ENCODE data around the gene GSTCD. TPM values are rescaled to one million over a fixed set of nuclear protein-coding genes. Genes with fewer than 3 reads are reported as not detected.
"Not testable (repeated sequence)": the region's sequence is repeated elsewhere in the genome, so short reads cannot be mapped to it uniquely, and the experiment has no call there.

The GSTCD gene
- total RNA-seq, 2 experiments from 2014 or later = 20.2 to 22.3 TPM

DNA sequence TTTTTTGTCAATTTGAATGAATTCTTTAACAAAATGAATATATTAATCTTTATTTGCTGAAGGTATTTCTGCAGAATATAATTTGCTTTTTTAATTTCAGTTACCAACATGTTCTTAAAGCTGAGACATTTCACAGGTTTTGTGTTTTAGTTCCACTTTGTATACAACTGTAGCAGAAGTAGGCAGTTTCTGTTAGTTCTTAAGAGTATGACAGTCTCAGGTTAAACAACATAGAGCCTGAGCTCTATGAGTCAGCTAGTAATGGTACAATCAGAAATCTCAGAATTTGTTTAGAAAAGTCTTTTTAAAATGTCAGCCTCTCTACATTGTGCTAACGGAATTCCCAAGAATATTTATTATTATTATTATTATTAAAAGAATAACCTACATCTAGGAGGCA is 50.4 kb downstream of the GSTCD start:
- DNase-seq (ENCODE audit: low spot score) = no peak
- POLR2A ChIA-PET = interaction anchor here (0.7 to 1.5 kb wide), 3 partner anchors 9 to 539 kb away, joined by 3 to 4 read pairs (median 4); no protein-coding TSS in a partner anchor
- H2AFZ ChIP-seq (ENCODE audit: low read length) = no peak overlapping the region
- no peak overlapping the region for H3K4me2 ChIP-seq (ENCODE audit: low read length)
- no peaks in the 10 kb centered on the region for H3K36me3 ChIP-seq (ENCODE audit: insufficient read depth, low read length)
- no peaks in the 10 kb centered on the region for H3K9me2 ChIP-seq (ENCODE audit: insufficient read depth, low read length)
- H4K20me1 ChIP-seq (ENCODE audit: insufficient read depth, low read length) = no peaks in the 10 kb centered on the region
- H3K4me3 ChIP-seq (ENCODE audit: low read depth, low read length, poor library complexity, severe bottlenecking) = no peak overlapping the region
- CTCF ChIA-PET (ENCODE audit: unreplicated experiment) = no interaction called here
- H3K4me1 ChIP-seq (ENCODE audit: insufficient read depth, low read length, poor library complexity, severe bottlenecking) = no peaks in the 10 kb centered on the region
- H3K9me3 ChIP-seq (ENCODE audit: low read length) = no peaks in the 10 kb centered on the region
- TF ChIP-seq, protein P1, sequence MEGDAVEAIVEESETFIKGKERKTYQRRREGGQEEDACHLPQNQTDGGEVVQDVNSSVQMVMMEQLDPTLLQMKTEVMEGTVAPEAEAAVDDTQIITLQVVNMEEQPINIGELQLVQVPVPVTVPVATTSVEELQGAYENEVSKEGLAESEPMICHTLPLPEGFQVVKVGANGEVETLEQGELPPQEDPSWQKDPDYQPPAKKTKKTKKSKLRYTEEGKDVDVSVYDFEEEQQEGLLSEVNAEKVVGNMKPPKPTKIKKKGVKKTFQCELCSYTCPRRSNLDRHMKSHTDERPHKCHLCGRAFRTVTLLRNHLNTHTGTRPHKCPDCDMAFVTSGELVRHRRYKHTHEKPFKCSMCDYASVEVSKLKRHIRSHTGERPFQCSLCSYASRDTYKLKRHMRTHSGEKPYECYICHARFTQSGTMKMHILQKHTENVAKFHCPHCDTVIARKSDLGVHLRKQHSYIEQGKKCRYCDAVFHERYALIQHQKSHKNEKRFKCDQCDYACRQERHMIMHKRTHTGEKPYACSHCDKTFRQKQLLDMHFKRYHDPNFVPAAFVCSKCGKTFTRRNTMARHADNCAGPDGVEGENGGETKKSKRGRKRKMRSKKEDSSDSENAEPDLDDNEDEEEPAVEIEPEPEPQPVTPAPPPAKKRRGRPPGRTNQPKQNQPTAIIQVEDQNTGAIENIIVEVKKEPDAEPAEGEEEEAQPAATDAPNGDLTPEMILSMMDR (conservative IDR thresholded peaks at IDR 0.05; ENCODE audit: low read length) = no peak
- no peak for TF ChIP-seq EZH2phosphoT487 (IDR thresholded peaks at IDR 0.05; ENCODE audit: borderline replicate concordance, low read depth, low read length)
- BruUV-seq (replicated peaks) = no TSS peak
- intact Hi-C loops (cut with micrococcal nuclease; ENCODE audit: unreplicated experiment) = no loop called here
- no peaks in the 10 kb centered on the region for H3K79me2 ChIP-seq (ENCODE audit: insufficient read depth, low read depth, low read length)
- H3K27ac ChIP-seq (ENCODE audit: low read depth, low read length, poor library complexity, severe bottlenecking) = no peak overlapping the region

DNA sequence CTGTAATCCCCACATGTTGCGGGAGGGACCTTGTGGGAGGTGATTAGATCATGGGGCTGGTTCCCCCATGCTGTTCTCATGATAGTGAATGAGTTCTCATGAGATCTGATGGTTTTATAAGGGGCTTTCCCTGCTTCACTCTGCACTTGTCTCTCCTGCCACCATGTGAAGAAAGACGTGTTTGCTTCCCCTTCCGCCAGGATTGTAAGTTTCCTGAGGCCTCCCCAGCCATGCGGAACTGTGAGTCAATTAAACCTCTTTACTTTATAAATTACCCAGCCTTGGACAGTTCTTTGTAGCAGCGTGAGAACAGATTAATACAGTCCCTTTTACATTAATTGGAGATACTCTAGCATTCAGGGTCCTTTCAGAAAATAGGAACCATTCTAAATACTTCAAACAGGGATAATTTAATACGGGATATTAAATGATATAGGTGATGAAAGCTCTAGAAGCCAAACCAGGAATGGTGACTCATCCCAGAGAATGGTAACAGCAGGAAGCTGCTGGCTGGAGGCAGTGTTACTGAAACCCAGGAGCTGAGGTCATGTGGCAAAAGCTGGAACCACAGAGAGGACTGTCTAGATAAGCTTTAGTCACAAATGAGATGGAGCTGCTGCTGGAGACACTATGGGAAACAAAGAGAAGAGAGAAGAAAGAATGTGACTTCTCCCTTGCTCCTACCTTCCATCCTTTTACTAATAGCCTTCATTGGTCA is 57.3 kb downstream of the GSTCD start:
- Histone ChIP-seq H3K79me2 (ENCODE audit: insufficient read depth, low read depth, low read length) (no peaks in the 10 kb centered on the region), H4K20me1 (ENCODE audit: insufficient read depth, low read length) (no peaks in the 10 kb centered on the region), H3K4me1 (ENCODE audit: insufficient read depth, low read length, poor library complexity, severe bottlenecking) (no peaks in the 10 kb centered on the region), H3K9me2 (ENCODE audit: insufficient read depth, low read length) (no peaks in the 10 kb centered on the region), H3K27ac (ENCODE audit: low read depth, low read length, poor library complexity, severe bottlenecking) (no peak overlapping the region), H3K4me2 (ENCODE audit: low read length) (no peak overlapping the region), H2AFZ (ENCODE audit: low read length) (no peak overlapping the region), H3K36me3 (ENCODE audit: insufficient read depth, low read length) (no peaks in the 10 kb centered on the region), H3K4me3 (ENCODE audit: low read depth, low read length, poor library complexity, severe bottlenecking) (no peak overlapping the region), H3K9me3 (ENCODE audit: low read length) (no peaks in the 10 kb centered on the region)
- POLR2A ChIA-PET = no interaction called here
- no TSS peak for BruUV-seq (replicated peaks)
- TF ChIP-seq EZH2phosphoT487 (IDR thresholded peaks at IDR 0.05; ENCODE audit: borderline replicate concordance, low read depth, low read length) = no peak
- TF ChIP-seq, protein P1 (conservative IDR thresholded peaks at IDR 0.05; ENCODE audit: low read length) = no peak
- CTCF ChIA-PET (ENCODE audit: unreplicated experiment) = no interaction called here
- DNase-seq (ENCODE audit: low spot score) = no peak
- intact Hi-C loops (cut with micrococcal nuclease; ENCODE audit: unreplicated experiment) = no loop called here

- ChIA-PET CTCF (ENCODE audit: unreplicated experiment) (no interaction called here), POLR2A (interaction anchor here (0.7 to 1.2 kb wide), 5 partner anchors 9 to 1033 kb away, joined by 3 to 4 read pairs (median 3); no protein-coding TSS in a partner anchor)
- no peak overlapping the region for H2AFZ ChIP-seq (ENCODE audit: low read length)
- no peaks in the 10 kb centered on the region for H4K20me1 ChIP-seq (ENCODE audit: insufficient read depth, low read length)
- H3K9me3 ChIP-seq (ENCODE audit: low read length) = no peaks in the 10 kb centered on the region
- no peak for DNase-seq (ENCODE audit: low spot score)
- no peak overlapping the region for H3K4me2 ChIP-seq (ENCODE audit: low read length)
- no peaks in the 10 kb centered on the region for H3K79me2 ChIP-seq (ENCODE audit: insufficient read depth, low read depth, low read length)
- intact Hi-C loops (cut with micrococcal nuclease; ENCODE audit: unreplicated experiment) = no loop called here
- H3K36me3 ChIP-seq (ENCODE audit: insufficient read depth, low read length) = no peaks in the 10 kb centered on the region
- H3K9me2 ChIP-seq (ENCODE audit: insufficient read depth, low read length) = no peaks in the 10 kb centered on the region
- no peak overlapping the region for H3K4me3 ChIP-seq (ENCODE audit: low read depth, low read length, poor library complexity, severe bottlenecking)
- H3K4me1 ChIP-seq (ENCODE audit: insufficient read depth, low read length, poor library complexity, severe bottlenecking) = no peaks in the 10 kb centered on the region
- no TSS peak for BruUV-seq (replicated peaks)
- TF ChIP-seq EZH2phosphoT487 (IDR thresholded peaks at IDR 0.05; ENCODE audit: borderline replicate concordance, low read depth, low read length) = no peak
- TF ChIP-seq, protein P1 (conservative IDR thresholded peaks at IDR 0.05; ENCODE audit: low read length) = no peak
- H3K27ac ChIP-seq (ENCODE audit: low read depth, low read length, poor library complexity, severe bottlenecking) = no peak overlapping the region
These were observed 59.0 kb downstream of the GSTCD start for GRCh38 chr4:105767579-105767978.

DNA sequence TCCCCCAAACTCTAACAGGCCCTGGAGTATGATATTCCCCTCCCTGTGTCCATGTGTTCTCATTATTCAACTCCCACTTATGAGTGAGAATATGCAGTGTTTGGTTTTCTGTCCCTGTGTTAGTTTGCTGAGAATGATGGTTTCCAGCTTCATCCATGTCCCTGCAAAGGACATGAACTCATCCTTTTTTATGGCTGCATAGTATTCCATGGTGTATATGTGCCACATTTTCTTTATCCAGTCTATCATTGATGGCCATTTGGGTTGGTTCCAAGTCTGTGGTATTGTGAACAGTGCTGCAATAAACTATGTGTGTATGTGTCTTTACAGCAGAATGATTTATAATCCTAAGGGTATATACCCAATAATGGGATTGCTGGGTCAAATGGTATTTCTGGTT is 61.9 kb downstream of the GSTCD start:
- H3K79me2 ChIP-seq (ENCODE audit: insufficient read depth, low read depth, low read length); H2AFZ ChIP-seq (ENCODE audit: low read length); H3K4me1 ChIP-seq (ENCODE audit: insufficient read depth, low read length, poor library complexity, severe bottlenecking); H3K9me3 ChIP-seq (ENCODE audit: low read length); CTCF ChIA-PET (ENCODE audit: unreplicated experiment); H3K4me2 ChIP-seq (ENCODE audit: low read length); H3K27ac ChIP-seq (ENCODE audit: low read depth, low read length, poor library complexity, severe bottlenecking); DNase-seq (ENCODE audit: low spot score); H4K20me1 ChIP-seq (ENCODE audit: insufficient read depth, low read length); intact Hi-C loops (cut with micrococcal nuclease; ENCODE audit: unreplicated experiment); BruUV-seq (replicated peaks); H3K4me3 ChIP-seq (ENCODE audit: low read depth, low read length, poor library complexity, severe bottlenecking); H3K36me3 ChIP-seq (ENCODE audit: insufficient read depth, low read length); H3K9me2 ChIP-seq (ENCODE audit: insufficient read depth, low read length): not testable (repeated sequence)
- POLR2A ChIA-PET = interaction anchor here (1.2 kb wide), 1 partner anchor 17 kb away, joined by 4 read pairs; no protein-coding TSS in a partner anchor

Measured in OCI-LY7 (cell line).